Kidney glomerular epithelial cell (primary cell): ENCODE data around the gene PARVG.
"Not testable (repeated sequence)": the region's sequence is repeated elsewhere in the genome, so short reads cannot be mapped to it uniquely, and the experiment has no call there.

Experiments used
- DNase-seq: peaks from one replicate; lab custom pipeline; 2025; lab: John Stamatoyannopoulos, UW

PARVG gene

GRCh38 chr22:44213489-44214043 lies 32.8 kb downstream of the PARVG start:
- DNase-seq: no peak

GRCh38 chr22:44214187-44214586 lies 33.5 kb downstream of the PARVG start:
- no peak for DNase-seq

DNA sequence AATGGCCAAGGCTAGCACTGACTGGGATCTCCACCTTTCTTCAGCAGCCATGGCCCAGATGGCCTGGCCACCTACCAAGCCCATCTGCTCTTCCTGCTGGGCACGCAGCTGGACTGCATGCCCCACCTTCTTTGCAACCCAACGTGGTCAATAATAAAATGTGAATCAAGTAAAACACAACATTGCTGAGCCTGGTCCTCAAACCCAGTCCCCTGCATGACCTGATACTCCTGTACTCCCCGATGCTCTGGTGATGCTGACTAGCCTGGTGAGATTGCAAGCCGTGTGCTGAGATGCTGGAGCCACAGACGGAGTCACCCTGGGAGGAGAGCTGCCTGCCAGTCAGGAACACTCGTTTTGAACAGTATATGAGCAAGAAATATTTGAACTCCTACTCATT lies 34.0 kb downstream of the PARVG start:
- no peak for DNase-seq

DNA sequence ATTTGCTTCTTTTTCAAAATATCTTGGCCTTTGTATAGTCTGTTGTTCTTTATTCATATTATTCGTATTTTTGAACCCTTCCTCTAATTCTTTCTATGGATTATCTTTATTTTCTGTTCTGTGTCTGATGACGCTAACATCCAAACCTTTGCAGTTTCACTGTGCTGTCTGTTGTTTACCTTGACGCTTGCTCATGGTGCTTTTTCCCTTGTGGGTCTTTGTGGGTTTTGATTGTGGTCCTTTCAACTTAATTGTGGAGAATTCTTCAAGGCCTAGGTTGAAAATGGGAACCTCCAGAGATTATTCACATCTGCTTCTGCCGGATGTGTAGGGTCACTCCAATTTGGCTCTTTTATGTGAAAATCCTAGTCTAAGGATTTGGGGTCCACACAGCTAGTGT lies 34.6 kb downstream of the PARVG start:
- DNase-seq: no peak

GRCh38 chr22:44217346-44217745 lies 36.6 kb downstream of the PARVG start:
- DNase-seq: no peak

DNA sequence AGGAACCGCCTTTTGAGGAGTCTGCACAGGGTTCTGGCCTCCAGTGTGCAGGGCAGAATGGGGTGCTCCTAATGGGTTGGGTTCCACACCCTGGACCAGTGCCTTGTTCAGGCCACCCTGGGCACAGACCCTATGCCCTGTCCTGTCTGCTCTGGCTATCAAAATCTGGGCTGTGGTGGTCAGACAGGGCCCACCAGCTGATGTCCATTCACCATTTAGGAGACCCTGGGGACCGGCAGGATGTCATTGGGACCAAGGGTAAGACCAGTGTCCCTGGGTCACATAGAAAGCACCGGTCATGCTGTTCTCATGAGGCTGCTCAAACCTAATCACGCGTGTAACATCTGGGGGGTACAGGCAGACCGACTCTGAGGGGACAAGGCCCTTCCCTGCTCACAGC lies 37.3 kb downstream of the PARVG start:
- no peak for DNase-seq

GRCh38 chr22:44219101-44219870 lies 38.6 kb downstream of the PARVG start:
- DNase-seq: no peak

GRCh38 chr22:44220727-44221680 lies 40.3 kb downstream of the PARVG start:
- no peak for DNase-seq

- DNase-seq: no peak
Observed at GRCh38 chr22:44221710-44222475, 41.2 kb downstream of the PARVG start.

GRCh38 chr22:44224166-44224565 lies 43.4 kb downstream of the PARVG start:
- no peak for DNase-seq

DNA sequence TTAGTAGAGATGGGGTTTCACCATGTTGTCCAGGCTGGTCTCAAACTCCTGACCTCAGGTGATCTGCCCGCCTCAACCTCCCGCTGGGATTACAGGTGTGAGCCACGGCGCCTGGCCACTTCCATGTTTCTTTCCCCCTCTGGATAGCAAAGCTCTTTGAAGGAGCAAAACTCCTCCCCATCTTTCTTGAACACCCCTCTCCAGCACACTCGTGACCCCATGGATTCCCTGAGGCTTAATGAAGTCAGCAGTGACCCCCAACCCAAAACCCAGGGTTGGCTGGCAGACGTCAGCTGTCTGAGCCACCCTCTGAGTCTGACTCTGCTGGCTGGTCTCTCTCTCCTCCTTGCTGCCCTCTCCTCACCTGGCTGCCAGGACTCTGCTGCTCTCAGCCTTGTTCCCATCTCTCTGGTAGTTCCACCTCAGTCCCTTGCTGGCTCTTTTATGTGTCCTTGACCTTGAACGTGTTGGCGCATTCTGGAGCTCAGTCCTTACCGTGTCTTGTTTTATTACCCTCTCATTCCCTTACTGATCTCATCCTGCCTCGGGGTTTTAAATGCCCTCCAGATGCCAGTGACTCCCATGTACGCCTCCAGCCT lies 44.5 kb downstream of the PARVG start:
- DNase-seq: no peak

DNA sequence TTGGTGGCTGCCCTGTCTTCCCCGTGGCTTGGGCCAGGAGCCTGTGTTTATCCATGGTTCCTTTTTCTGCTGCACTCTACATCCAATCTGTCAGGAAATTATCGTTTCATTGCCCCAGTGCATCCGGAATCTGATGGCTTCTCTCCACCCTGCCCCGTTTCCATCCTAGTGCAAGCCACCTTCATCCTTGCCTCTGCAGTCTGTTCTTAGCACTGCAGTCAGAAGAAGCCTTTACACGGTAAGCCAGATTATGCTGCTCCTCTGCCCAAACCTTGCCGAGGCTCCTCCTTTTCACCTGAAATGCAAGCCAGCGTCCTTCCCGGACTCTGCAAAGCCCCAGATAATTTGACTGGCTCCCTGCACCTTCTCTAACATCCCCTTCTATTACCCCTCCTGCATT lies 45.1 kb downstream of the PARVG start:
- DNase-seq: no peak

DNA sequence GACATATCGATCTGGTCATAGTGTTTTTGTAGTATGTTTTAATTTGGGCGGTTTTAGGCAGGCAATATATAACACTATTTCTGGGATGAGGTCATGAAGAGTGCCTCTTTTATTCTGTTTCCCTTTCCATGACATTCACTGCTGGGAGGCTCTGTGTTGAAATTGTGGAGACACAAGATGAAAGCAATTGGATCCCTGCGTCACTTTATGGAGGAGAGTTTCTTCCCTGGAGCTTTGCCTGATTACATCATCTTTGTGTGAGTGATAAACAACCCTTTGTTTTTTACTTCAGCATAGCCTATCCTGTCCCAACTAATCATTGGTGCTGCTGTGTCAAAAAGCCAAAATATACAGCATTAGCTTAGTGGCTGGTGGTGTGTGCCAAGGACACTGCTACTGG lies 48.6 kb downstream of the PARVG start:
- no peak for DNase-seq

GRCh38 chr22:44229809-44230208 lies 49.1 kb downstream of the PARVG start:
- no peak for DNase-seq

- no peak for DNase-seq
Observed at GRCh38 chr22:44231233-44231632, 50.5 kb downstream of the PARVG start.

DNA sequence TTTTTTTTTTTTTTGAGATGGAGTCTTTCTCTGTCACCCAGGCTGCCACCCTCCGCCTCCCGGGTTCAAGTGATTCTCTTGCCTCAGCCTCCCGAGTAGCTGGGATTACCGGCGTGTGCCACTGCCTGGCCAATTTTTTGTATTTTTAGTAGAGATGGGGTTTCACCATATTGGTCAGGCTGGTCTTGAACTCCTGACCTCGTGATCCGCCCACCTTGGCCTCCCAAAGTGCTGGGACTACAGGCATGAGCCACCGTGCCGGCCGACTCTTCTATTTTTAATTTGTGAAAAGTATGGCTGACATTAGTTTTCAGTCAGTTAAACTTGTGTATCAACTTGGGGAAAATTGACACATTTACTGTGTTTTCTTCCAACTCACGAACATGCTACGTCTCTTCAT lies 53.6 kb downstream of the PARVG start:
- DNase-seq: not testable (repeated sequence)

GRCh38 chr22:44237290-44237689 lies 56.6 kb downstream of the PARVG start:
- DNase-seq: no peak

GRCh38 chr22:44241121-44241520 lies 60.4 kb downstream of the PARVG start:
- DNase-seq: not testable (repeated sequence)

DNA sequence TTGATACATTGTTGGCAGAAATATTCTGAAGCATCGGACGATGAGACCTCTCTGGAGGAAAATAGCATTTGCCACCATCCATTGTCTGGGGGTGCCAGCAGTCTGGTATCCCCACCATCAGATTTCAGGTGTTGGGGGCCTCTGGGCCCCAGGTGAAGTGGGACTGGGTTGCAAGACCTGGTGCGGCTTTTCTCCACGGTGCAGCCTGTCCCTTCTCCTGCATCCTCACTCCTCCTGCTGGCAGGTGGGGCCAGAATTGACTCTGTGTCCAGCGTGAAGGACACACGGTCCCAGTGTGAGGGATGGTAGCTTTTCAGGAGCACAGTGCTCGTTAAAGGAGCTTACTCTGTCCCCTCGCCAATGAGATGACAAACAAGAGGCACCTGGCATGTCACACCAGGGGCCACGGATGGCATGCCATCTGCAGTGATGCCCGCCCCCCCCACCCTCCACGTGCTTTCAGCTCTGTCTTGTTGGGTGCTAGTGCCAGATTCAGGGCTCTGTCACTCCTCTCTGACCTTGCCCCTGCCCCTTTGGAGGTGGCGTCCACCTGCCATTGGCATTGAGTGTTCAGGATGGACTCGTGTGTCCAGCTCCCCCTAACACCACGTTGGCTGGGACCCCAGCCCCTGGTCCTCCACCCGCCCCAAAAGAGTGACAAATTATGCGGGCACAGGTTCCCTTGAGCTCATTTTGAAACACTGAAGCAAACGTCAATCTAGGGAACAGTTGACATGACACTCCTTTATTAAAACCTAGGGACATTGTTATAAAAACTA lies 62.4 kb downstream of the PARVG start:
- no peak for DNase-seq

GRCh38 chr22:44243761-44244160 lies 63.0 kb downstream of the PARVG start:
- DNase-seq: no peak
